Ascending aorta (tissue), 2 donors: ENCODE data around the gene HAAO. TPM values are rescaled to one million over a fixed set of nuclear protein-coding genes. Genes with fewer than 3 reads are reported as not detected.

Experiments used
- DNase-seq, 2 donors: peaks; one replicate each; pipeline ENCODE4 v3.0.0-alpha.2; 2019; ENCODE audit warnings: low spot score in 2 of 2
- H3K27ac ChIP-seq, 2 donors: fragments of 200-600 bp; sonication (generic); one replicate each; pipeline ENCODE4 v1.5.1; 2016 to 2017; ENCODE audit warnings: mild to moderate bottlenecking in 1 of 2
- H3K27me3 ChIP-seq: fragments of 200-600 bp; sonication (generic); one replicate; pipeline ENCODE4 v1.5.1; 2017
- H3K36me3 ChIP-seq, 2 donors: fragments of 200-600 bp; sonication (generic); one replicate each; pipeline ENCODE4 v1.5.1; 2016
- H3K4me1 ChIP-seq, 2 donors: fragments of 200-600 bp; sonication (generic); one replicate each; pipeline ENCODE4 v1.5.1; 2016 to 2017; ENCODE audit warnings: mild to moderate bottlenecking in 1 of 2
- H3K4me3 ChIP-seq, 2 donors: fragments of 200-600 bp; sonication (generic); one replicate each; pipeline ENCODE4 v1.5.1; 2016 to 2017; ENCODE audit warnings: mild to moderate bottlenecking in 1 of 2
- H3K9me3 ChIP-seq, 2 donors: fragments of 200-600 bp; sonication (generic); one replicate each; pipeline ENCODE4 v1.5.1; 2016
- intact Hi-C: fragments of 100-400 bp; cut with DNase I; formaldehyde crosslinking; loops from one replicate; pipeline ENCODE4 v1.15.1; 2023
- total RNA-seq: library from RNA; depleted of rRNA; stranded (reverse); fragments of >200 nt; gene quantifications from one replicate; pipeline ENCODE4 v1.1.0, GENCODE V29; 2016
- TF ChIP-seq, protein P1 (sequence below), 3 experiments: fragments of 200-600 bp in 2 of 3; fragments of 450-650 bp in 1 of 3; sonication (generic) in 2 of 3; IDR thresholded peaks; one replicate each; pipeline ENCODE4 v1.5.1; 2016 to 2019; ENCODE audit warnings: antibody characterized with exemption in 3 of 3, mild to moderate bottlenecking in 1 of 3, moderate library complexity in 1 of 3

Gene HAAO
- total RNA-seq, 1 donor from 2014 or later: 7.2 TPM

DNA sequence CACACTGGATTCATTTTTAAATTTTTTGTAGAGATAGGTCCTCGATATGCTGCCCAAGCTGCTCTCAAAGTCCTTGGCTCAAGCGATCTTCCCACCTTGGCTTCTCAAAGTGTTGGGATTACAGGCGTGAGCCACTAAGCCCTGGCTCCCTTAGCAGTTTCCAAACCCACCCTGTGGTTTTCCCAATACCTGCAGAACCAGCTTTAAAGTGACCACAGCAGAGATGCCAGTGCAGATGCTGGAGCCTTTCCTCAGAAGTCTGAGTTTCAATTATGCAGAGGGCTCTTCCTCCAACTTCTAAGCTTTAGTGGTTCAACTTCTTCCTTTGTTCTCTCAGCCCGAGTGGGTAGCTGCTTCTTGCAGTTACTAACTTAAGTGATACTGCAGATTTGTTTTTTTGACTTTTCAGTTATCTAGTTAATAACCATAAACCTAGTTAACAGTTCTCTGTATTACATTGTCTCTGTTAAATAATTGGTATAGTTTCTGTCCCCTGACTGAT, 8.1 kb upstream of the HAAO start:
- Histone ChIP-seq H3K27me3 (no peaks in the 10 kb centered on the region), H3K36me3 (no peaks in the 10 kb centered on the region), H3K4me1 (peaks cover 0 to 16% of the 10 kb centered on the region in 2 donors), H3K9me3 (no peaks in the 10 kb centered on the region), H3K4me3 (no peak overlapping the region), H3K27ac (peak overlapping the region; percentile 6 to 31)
- no peak for DNase-seq
- intact Hi-C loops: no loop called here
- TF ChIP-seq, protein P1, sequence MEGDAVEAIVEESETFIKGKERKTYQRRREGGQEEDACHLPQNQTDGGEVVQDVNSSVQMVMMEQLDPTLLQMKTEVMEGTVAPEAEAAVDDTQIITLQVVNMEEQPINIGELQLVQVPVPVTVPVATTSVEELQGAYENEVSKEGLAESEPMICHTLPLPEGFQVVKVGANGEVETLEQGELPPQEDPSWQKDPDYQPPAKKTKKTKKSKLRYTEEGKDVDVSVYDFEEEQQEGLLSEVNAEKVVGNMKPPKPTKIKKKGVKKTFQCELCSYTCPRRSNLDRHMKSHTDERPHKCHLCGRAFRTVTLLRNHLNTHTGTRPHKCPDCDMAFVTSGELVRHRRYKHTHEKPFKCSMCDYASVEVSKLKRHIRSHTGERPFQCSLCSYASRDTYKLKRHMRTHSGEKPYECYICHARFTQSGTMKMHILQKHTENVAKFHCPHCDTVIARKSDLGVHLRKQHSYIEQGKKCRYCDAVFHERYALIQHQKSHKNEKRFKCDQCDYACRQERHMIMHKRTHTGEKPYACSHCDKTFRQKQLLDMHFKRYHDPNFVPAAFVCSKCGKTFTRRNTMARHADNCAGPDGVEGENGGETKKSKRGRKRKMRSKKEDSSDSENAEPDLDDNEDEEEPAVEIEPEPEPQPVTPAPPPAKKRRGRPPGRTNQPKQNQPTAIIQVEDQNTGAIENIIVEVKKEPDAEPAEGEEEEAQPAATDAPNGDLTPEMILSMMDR (IDR thresholded peaks at IDR 0.05): no peak

DNA sequence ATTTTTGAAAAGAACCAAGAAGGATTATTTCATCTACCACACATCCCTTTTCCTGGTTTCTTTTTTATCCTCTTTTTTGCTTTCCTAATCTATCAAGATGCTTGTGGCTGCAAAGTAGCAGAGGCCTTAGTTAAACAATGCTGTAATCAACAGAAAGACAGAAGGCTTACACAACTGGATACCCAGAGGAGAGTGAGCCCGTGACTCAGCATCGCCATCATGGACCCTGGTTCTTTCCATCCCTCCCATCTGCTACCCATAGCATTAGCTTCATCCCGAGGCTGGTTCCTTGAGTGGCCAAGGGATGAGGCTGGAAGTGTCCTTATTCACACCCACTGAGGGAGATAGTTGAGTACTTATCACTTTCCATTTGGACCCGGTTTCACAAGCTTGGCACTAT, 7.5 kb upstream of the HAAO start:
- Histone ChIP-seq H3K27ac (peak overlapping the region; percentile 6 to 31), H3K4me1 (peaks cover 0 to 17% of the 10 kb centered on the region in 2 donors), H3K36me3 (no peaks in the 10 kb centered on the region), H3K27me3 (no peaks in the 10 kb centered on the region), H3K4me3 (no peak overlapping the region), H3K9me3 (no peaks in the 10 kb centered on the region)
- TF ChIP-seq, protein P1 (IDR thresholded peaks at IDR 0.05): no peak
- DNase-seq: no peak
- intact Hi-C loops: loop anchor here (10.0 kb wide), 1 partner anchor 235 kb away; the partner anchor contains the start of gene MTA3

DNA sequence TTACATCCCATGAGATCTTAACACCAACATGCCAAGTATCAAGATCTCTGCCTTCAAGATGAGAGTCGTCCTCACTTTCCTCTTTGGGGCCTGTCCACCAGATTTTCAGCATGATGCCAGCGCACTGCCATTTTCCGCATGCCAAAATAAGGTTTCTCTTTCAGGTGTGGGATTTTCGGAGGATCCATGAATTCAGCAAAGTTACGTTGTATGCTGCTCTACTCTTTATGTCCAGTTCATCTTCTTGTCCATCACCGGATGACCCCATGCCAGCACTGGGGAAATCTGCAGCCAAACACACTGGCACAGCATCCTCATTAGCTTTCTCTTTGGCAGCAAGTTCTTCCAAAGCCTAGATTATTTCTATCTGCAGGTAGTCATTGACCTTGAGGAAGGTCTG, 4.9 kb upstream of the HAAO start:
- no peak for DNase-seq
- no peak overlapping the region for H3K4me3 ChIP-seq
- intact Hi-C loops: loop anchor here (10.0 kb wide), 1 partner anchor 232 kb away; the partner anchor contains the start of gene MTA3
- TF ChIP-seq, protein P1 (IDR thresholded peaks at IDR 0.05): no peak
- H3K9me3 ChIP-seq: no peaks in the 10 kb centered on the region
- peaks cover 2 to 24% of the 10 kb centered on the region in 2 donors for H3K4me1 ChIP-seq
- peak overlapping the region in 1 of 2 donors; percentile 97 for H3K27ac ChIP-seq
- H3K27me3 ChIP-seq: no peaks in the 10 kb centered on the region
- no peaks in the 10 kb centered on the region for H3K36me3 ChIP-seq

DNA sequence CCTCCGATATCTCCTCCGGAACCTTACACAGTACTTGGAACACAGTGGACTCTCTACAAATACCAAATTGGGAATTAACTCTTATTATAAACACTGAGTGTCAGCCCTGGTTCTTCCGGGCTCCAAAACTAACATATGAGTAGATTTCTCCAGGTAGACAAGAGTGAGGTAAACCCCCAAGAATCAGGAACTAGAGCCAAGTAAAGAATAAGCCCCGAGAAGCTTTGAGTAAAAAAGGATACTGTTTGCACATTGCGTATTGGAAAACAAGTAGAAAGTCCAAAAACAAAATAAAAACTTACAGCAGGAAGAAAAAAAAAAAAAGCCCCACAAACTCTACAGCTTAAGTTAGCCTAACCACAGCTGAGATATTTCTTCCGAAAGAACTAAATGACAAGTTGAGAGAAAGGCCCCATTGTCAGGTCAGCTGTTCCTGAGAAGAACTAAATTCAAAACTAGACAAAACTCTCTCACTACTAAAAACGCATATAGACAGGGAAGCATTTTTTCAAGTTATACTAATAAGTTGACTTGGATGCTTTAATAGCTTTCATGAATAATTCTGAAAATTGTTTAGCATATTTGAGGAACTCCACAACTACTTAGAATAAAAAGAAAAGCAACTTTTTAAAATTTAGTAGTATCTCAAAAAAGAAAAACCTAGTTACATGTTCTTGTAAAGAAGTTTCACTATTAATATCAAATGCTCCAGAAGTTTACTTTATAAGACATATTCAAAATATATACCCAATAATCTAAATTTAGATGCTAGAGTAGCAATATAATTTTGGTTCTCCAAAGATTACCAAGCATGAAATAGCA, 4.3 kb upstream of the HAAO start:
- H3K4me3 ChIP-seq: peak overlapping the region in 1 of 2 donors; percentile 34
- no peak for DNase-seq
- H3K4me1 ChIP-seq: peaks cover 2 to 27% of the 10 kb centered on the region in 2 donors
- H3K27me3 ChIP-seq: no peaks in the 10 kb centered on the region
- H3K36me3 ChIP-seq: no peaks in the 10 kb centered on the region
- peak overlapping the region; percentile 91 to 97 for H3K27ac ChIP-seq
- TF ChIP-seq, protein P1 (IDR thresholded peaks at IDR 0.05): no peak
- H3K9me3 ChIP-seq: no peaks in the 10 kb centered on the region
- intact Hi-C loops: loop anchor here (10.0 kb wide), 1 partner anchor 232 kb away; the partner anchor contains the start of gene MTA3

DNA sequence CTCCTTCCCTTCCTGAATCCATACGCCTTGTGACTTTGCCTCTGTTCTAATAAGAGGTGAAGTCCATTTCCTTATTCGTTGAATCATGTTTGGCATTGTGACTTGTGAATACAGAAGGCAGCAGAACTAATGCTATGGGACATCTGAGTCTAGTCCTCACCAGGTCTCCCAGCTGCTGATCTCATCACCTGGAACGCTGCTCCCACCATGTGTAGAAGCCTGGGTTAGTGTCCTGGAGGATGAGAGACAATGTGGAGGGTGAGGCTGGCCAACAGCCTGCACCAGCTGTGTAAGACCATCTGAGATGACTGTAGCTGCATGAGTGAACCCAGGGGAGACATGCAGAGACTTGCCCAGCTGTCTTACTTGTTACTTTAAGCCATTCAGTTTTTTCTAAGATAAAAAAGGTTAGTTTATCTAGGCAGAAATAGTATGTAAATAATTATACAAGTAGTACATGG, 3.5 kb upstream of the HAAO start:
- peak overlapping the region in 1 of 2 donors; percentile 34 for H3K4me3 ChIP-seq
- H3K36me3 ChIP-seq: no peaks in the 10 kb centered on the region
- peak overlapping the region; percentile 91 to 97 for H3K27ac ChIP-seq
- H3K9me3 ChIP-seq: no peaks in the 10 kb centered on the region
- DNase-seq: no peak
- intact Hi-C loops: loop anchor here (10.0 kb wide), 1 partner anchor 231 kb away; the partner anchor contains the start of gene MTA3
- peaks cover 5 to 28% of the 10 kb centered on the region in 2 donors for H3K4me1 ChIP-seq
- TF ChIP-seq, protein P1 (IDR thresholded peaks at IDR 0.05): no peak
- no peaks in the 10 kb centered on the region for H3K27me3 ChIP-seq
